Measurements from ENCODE around the gene NRARP. TPM values are rescaled to one million over a fixed set of nuclear protein-coding genes. Genes with fewer than 3 reads are reported as not detected.

The NRARP gene
- total and polyA plus RNA-seq, 2 of the 8 experiments (the other 6 are each of a cell fraction or from before 2014, with no cell fraction given) = 32.5 to 37.2 TPM

- H3K36me3 ChIP-seq (ENCODE audit: control insufficient read depth in 2 of 4, insufficient read depth in 4 of 4, low read length in 3 of 4) = no peaks in the 10 kb centered on the region
Measured at GRCh38 chr9:137319739-137320551, 17.9 kb upstream of the NRARP start.

More at GRCh38 chr9:137319739-137320551, 17.9 kb upstream of the NRARP start:
- ChIA-PET CTCF (ENCODE audit: partially characterized antibody) (interaction anchor here (0.6 to 5.7 kb wide), 14 partner anchors 11 to 466 kb away, joined by 3 to 55 read pairs (median 4); partner anchors contain the start of gene NRARP), POLR2A (ENCODE audit: partially characterized antibody) (interaction anchor here (11.9 kb wide), 1 partner anchor 19 kb away, joined by 129 read pairs; the partner anchor contains the start of gene NRARP)
- H3K4me2 ChIP-seq (ENCODE audit: insufficient read depth in 1 of 2, low read depth in 2 of 2, low read length in 2 of 2) = no peak overlapping the region
- H3K23ac ChIP-seq (ENCODE audit: insufficient read length) = no peak overlapping the region
- 0 out of 2 replicates have a peak overlapping the region, but pooled peaks have one; percentile 7 for H2AK5ac ChIP-seq (ENCODE audit: low read depth, low read length)
- H3K27ac ChIP-seq (ENCODE audit: low read depth, low read length) = no peak overlapping the region
- H3K23me2 ChIP-seq (ENCODE audit: low read depth, low read length) = no peaks in the 10 kb centered on the region; the same call in 1 of the 2 replicates
- FAIRE-seq (no peak), DNase-seq (ENCODE audit: low read depth in 1 of 2, low spot score in 2 of 2) (peak in 1 of 2 experiments; percentile 44)
- H4K8ac ChIP-seq (ENCODE audit: extremely low read depth, insufficient read depth, low read length) = peak overlapping the region; percentile 92
- H3K79me2 ChIP-seq (ENCODE audit: control insufficient read depth in 1 of 2, insufficient read depth in 2 of 2, low read length in 2 of 2) = no peaks in the 10 kb centered on the region
- no peak overlapping the region for H3K14ac ChIP-seq (ENCODE audit: insufficient read length)
- no peaks in the 10 kb centered on the region for H4K20me1 ChIP-seq (replicated peaks in 1 of 2; ENCODE audit: control insufficient read depth in 1 of 2, insufficient read depth in 2 of 2, low read length in 2 of 2)
- peaks cover 0 to 26% (median 9%) of the 10 kb centered on the region in 4 experiments; a peak in 6 of 7 replicates for H3K4me1 ChIP-seq (replicated peaks in 1 of 4; ENCODE audit: control insufficient read depth in 3 of 4, insufficient read depth in 4 of 4, low read length in 3 of 4)
- H3K79me1 ChIP-seq (ENCODE audit: low read depth, low read length) = no peaks in the 10 kb centered on the region
- no peak overlapping the region; the same call in 1 of the 2 replicates for H3K18ac ChIP-seq (ENCODE audit: extremely low read depth, low read length)
- H3K27me3 ChIP-seq (replicated peaks in 1 of 4; ENCODE audit: control insufficient read depth in 3 of 4, extremely low read depth in 1 of 4, insufficient read depth in 3 of 4, low read length in 3 of 4) = peaks cover 0 to 4% (median 0%) of the 10 kb centered on the region in 4 experiments; a peak in 2 of 7 replicates
- 89% methylated on average over 17 of the region's 22 CpGs; no CpG with 5 or more reads in 1 of the 2 experiments for WGBS, 2 experiments (ENCODE audit: extremely low coverage in 1 of 2, insufficient coverage in 1 of 2, insufficient read length in 1 of 2, insufficient replicate concordance in 2 of 2, low coverage in 1 of 2, low lambda C conversion rate in 2 of 2, missing lambda C conversion rate in 1 of 2)
- peak overlapping the region; percentile 15 for H4K5ac ChIP-seq (ENCODE audit: insufficient read length, low read depth, low read length)
- no peak overlapping the region for H3K4me3 ChIP-seq (ENCODE audit: extremely low read depth in 1 of 4, insufficient read depth in 2 of 4, low read depth in 3 of 4, low read length in 4 of 4)
- H3K4ac ChIP-seq (replicated peaks; ENCODE audit: insufficient read length, low read depth, low read length) = peak overlapping the region; percentile 78
- peak overlapping the region; percentile 46; the same call in 1 of the 2 replicates for H2BK15ac ChIP-seq (ENCODE audit: low read length)
- peak overlapping the region; percentile 93 for H4K91ac ChIP-seq (replicated peaks; ENCODE audit: insufficient read length, low read length)
- no peak overlapping the region for H2BK120ac ChIP-seq (replicated peaks; ENCODE audit: low read depth, low read length)
- H3K9me3 ChIP-seq (ENCODE audit: insufficient read depth in 2 of 2, low read depth in 1 of 2, low read length in 1 of 2) = no peaks in the 10 kb centered on the region
- H3K56ac ChIP-seq (replicated peaks; ENCODE audit: insufficient read length, low read depth, low read length) = peak overlapping the region; percentile 16
- H2BK5ac ChIP-seq (ENCODE audit: low read depth, low read length) = peak overlapping the region; percentile 35; the same call in 1 of the 2 replicates
- H2BK12ac ChIP-seq (ENCODE audit: low read depth, low read length) = peak overlapping the region; percentile 77; the same call in 1 of the 2 replicates
- TF ChIP-seq CHD2 (IDR thresholded peaks at IDR 0.05; ENCODE audit: low read length) = no peak
- no peak for TF ChIP-seq POLR2AphosphoS5 (IDR thresholded peaks at IDR 0.05; ENCODE audit: low read depth, low read length)
- TF ChIP-seq RNF2 (IDR thresholded peaks at IDR 0.05; ENCODE audit: borderline replicate concordance, low read depth, low read length, missing control alignments, poor library complexity, severe bottlenecking) = no peak
- no peak for TF ChIP-seq SAP30 (IDR thresholded peaks at IDR 0.05; ENCODE audit: insufficient read depth, insufficient replicate concordance, low read length)
- TF ChIP-seq CEBPB (IDR thresholded peaks at IDR 0.05; ENCODE audit: low read depth, low read length) = no peak
- TF ChIP-seq KDM4A (IDR thresholded peaks at IDR 0.05; ENCODE audit: low read depth, low read length, severe bottlenecking) = no peak
- H3K9ac ChIP-seq (replicated peaks in 1 of 4; ENCODE audit: extremely low read depth in 1 of 4, low read depth in 3 of 4, low read length in 3 of 4) = no peak overlapping the region
- no peak overlapping the region for H2AFZ ChIP-seq (ENCODE audit: low read length)
- peak overlapping the region; percentile 72; the same call in 1 of the 2 replicates for H2BK20ac ChIP-seq (ENCODE audit: low read length)
